Urothelium cell line (cell line): ENCODE results near the gene OR13C8.
A peak's percentile ranks its signal among the peaks of the same experiment; 100 is the strongest.

ENCODE experiments used
- DNase-seq: peaks from one replicate; pipeline ENCODE4 v3.0.0; 2011; ENCODE audit warnings: low spot score, mixed read lengths
- FAIRE-seq: peaks from 2 replicates; lab custom pipeline; 2011; peaks lifted over from hg19 to GRCh38; lab: Jason Lieb, UNC

The OR13C8 gene

GRCh38 chr9:104606152-104606551 lies 37.2 kb downstream of the OR13C8 start:
- DNase-seq (no peak), FAIRE-seq (peak; percentile 27)

GRCh38 chr9:104608336-104608735 lies 39.4 kb downstream of the OR13C8 start:
- no peak for FAIRE-seq
- no peak for DNase-seq

GRCh38 chr9:104611213-104611612 lies 42.2 kb downstream of the OR13C8 start:
- FAIRE-seq = no peak

GRCh38 chr9:104617418-104617817 lies 48.5 kb downstream of the OR13C8 start:
- DNase-seq (no peak), FAIRE-seq (peak; percentile 86)

More at GRCh38 chr9:104611213-104611612, 42.2 kb downstream of the OR13C8 start:
- DNase-seq = no peak

GRCh38 chr9:104618104-104618503 lies 49.1 kb downstream of the OR13C8 start, which contains the start of gene OR13C9:
Gene OR13C9, minus strand, starts transcription at chr9:104618204. Its CDS starts 0 bp downstream, at chr9:104618204.
- FAIRE-seq = no peak
- DNase-seq = no peak
